Left renal cortex interstitium (tissue), 4 donors: Measurements from ENCODE around the gene STAB1. TPM values are rescaled to one million over a fixed set of nuclear protein-coding genes. Genes with fewer than 3 reads are reported as not detected.

Source experiments
- DNase-seq, 4 donors: peaks; one replicate each; pipeline ENCODE4 v3.0.0-alpha.2; 2013; ENCODE audit warnings: low read depth in 4 of 4, low spot score in 2 of 4, missing footprints in 1 of 4
- polyA plus RNA-seq, 4 donors: library from polyadenylated mRNA; unstranded; fragments of 120-200 nt; gene quantifications; one replicate each; pipeline ENCODE4 v1.2.1, GENCODE V29; 2013; ENCODE audit not compliant: insufficient read length in 4 of 4

STAB1 gene
- polyA plus RNA-seq, 4 donors, result 31.2 to 44.5 (median 36.5) TPM

DNA sequence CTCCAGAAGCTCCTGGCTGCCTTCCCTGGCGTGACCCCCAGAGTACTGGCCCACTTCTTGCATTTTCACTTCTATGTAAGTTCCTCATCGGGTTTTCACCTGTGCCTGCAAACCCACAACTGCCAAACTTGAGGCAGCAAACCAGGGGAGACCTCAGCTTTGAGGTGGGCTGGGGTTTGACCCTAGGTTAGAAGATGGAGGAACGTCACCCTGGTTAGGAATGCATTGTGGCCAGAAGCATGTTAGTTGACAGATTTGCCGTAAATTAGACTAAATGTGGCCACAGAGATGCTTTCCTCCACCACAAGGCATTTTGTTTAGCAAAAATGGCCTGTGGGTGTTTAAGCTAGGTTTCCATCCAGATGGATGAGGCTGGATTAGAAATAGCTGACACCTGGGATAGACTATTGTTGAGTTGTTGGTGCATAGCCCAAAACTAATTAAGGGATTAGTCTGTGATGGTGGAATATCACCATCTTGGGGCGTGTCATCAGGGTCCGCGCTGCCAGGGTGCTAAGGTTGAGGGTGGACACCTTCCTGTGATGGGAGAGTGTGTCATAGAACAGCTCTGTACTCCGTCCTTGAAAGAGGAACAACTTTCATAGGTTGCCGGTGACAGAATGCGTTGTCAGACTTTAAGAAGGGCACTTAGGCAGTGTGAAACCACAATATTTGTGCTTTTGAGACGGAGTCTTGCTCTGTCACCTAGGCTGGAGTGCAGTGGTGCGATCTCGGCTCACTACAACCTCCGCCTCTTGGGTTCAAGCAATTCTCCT lies 36.2 kb upstream of the STAB1 start:
- DNase-seq, result no peak

DNA sequence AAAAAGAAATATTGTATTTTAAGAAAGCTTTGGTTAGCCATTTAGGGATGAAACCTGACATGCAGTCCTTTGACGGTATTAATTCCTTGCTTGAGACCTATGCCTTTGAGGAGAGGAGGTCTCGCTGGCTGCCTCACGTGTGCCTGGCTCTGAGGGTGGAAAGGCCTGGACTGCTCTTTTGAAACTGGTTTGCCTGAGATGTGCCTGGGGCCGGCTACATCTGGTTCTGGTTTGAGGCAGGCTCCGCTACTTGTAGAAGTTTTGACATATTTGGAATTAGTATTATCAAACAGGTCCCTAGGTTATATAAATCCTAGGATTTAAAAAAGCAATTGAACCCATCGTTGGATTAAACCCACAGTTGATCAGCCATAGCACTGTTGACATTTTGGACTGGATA lies 33.3 kb upstream of the STAB1 start:
- DNase-seq, result no peak

DNA sequence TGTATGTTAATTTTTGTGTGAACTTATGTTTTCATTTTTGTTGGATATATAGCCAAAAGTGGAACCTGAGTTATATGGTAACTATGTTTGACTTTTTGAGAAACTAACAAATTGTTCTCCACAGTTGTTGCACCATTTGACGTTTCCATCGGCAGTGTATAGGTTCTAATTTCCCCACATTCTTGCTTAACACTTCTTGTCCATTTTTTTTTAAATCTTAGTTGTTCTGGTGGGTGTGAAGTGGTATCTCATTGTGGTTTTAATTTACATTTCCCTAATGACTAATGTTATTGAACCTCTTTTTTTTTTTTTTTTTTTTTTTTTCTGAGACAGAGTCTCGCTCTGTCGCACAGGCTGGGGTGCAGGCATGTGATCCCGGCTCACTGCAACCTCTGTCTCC lies 31.7 kb upstream of the STAB1 start:
- DNase-seq, result no peak

DNA sequence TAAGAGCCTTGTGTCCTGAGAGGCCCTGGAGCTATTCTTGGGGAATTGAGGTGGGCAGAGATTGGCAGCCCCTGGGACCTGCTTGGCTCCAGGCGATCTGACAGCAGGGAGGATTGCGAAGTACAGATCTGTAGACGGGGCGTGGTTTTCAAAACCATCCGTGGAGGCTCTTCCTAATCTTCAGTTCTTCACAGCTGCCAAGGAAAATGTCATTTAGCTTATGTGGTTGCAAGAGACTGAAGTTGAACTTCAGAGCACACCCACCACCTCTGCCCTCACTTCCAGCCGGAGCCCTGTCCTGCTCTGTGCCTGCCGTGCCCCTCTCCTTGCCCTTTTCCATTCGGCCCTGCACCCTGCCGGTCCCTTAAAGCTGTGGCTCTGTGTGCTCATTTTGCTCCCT lies 26.8 kb upstream of the STAB1 start:
- no peak for DNase-seq

DNA sequence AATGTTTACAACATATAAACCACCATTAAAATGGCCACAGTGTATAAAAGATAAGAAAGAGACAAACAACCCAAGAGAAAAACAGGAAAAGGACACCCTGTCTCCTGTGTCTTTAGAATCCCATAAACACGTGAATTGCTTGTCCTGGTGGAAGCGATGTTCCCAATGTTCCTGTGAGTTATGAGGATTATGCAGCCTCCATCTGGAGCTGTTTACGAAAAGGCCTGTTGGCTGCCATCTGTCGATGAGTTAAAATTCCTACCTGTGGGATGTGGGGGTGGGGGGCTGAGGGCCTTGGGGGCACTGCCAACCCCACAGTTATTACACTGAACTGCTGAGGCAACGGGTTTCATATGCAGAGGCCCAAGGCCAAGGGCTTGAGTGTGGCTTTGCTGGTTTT lies 26.1 kb upstream of the STAB1 start:
- no peak for DNase-seq

DNA sequence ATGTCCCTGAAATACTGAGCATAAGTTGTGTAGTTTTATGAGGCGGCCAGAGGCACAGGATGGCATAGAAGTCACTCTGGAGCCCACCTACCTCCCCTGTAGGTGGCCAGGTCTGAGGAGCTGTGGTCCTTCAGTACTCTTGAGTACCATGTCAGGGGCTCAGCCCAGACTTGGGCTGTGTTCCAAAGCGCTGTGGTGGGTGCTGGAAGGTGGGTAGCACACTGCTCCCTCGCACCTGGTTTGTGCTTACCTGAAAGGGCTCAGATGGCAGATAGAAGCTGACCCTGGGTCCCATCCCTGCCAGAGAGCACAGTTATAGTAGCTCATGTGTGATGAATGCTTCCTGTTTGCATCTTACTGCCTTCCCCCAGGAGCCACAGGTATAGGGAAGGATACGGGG lies 24.2 kb upstream of the STAB1 start:
- no peak for DNase-seq

DNA sequence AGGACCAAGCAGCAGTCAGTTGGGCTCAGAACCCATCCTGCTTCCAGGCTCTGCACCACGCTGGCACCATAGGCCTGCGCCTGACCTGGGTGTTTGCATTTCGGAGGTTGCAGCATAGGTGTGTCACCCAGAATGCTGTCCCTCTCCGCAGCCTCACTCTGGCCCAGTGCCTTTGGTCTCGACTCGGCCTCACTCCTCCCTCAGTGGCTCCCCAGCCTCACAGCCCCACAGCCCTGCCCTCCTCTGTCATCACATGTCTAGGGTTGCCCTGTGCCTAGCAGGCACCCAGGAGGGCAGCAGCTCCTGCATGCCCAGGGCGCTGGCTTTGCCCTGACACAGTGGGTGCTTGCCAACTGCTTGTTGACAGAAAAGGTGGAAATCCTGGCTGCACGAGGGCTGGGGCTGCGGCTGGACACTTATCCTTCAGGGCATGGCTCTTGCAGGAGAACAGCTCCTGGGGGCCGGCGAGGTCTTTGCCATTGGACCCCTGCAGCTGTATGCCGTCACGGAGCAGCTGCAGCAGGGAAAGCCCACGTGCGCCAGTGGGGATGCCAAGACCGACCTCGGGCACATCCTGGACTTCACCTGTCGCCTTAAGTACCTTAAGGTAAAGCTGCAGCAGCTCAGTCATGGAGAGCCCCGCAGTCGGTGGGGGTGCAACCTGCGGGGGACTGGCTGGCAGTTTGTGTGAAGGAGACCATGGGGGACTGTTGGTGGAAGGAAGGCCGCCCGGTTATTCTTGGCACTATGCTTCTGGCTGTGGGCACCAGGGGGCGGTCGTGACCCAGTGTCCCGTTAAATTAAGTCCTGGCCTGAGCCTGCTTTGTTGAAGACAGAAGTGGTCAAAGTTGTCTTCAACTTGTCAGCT lies 23.5 kb upstream of the STAB1 start:
- no peak for DNase-seq

DNA sequence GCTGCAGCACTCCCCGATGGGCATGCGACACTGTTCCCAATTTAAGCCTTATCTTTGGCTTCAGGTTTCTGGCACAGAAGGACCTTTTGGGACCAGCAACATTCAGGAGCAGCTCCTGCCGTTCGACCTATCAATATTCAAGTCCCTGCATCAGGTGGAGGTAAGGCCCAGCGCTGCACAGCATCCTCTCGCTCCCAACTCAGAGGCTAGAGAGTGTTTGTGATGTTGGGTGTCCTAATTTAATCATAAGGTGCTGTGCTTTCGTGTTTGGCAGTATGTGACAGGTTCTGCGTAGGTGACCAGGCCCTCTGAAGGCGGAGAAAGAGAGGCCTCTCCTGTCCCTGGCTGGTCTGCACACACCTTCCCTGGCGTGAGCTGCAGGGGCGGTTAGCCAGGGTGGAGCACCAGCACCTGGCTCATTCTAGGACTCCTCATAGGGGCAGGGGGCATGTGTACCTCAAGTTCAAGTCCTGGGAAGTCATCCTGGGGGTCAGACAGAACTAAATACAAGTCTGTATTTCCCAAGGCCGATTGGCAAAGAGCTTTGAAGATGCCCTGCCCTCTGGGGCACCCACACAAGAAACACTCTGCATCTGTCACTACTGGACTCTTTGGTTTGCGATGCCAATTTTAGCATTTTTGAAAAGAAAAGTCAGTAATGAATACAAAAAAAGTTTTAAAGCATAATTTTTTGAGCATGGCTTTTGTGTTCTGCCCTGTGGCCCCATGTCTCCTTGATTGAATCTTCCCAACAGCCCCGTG lies 22.7 kb upstream of the STAB1 start:
- DNase-seq, result no peak

DNA sequence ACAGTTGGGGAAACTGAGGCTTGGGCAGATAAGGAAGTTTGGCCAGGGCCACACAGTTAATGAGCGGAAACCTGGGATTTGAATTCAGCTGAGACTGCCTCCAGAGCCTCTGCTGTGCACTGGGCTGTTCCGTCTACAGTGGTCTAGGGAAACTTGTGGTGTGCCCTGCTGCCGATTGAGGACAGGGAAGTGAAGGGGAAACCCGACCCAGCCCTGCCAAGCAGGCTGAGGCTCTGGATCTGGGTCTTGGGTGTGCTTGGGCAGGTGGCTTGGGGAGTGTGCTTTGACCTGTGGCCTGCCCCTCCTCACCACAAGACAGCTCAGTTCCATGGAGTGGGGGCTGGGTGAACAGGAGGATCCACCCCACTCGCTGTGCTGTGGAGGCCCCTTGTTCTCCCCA lies 22.1 kb upstream of the STAB1 start:
- DNase-seq, result no peak

DNA sequence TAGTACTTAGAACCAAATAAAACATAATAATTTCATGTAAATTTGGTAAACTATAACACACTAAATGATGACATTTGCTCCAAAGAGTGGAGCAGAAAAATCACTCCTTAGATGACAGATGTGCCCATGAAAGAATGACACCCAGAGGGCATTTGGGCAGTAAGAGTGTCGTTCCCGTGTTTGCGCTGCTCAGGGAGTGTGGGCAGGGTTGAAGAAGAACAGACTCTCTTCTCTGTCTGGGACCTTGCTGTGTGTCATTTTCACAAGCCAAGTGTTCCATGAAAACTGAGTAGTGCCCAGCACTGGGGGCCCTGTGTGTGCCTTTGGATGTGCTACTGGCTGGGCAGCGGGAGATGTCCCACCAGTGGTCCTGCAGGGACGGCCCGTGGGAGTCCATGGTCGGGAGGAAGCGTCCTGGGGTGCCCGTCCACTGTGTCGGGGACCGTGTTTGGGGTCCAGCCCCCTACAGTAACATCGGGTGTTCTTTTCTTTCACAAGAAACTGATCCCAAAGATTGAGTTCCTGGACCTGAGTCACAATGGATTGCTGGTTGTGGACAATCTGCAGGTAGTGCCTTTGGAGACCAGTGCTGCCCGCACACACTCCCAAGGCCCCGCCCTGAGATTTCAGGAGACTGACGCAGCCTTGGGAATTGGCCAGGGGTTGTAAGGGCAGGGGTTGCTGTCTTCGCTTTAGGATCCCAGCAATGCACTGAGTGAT lies 17.9 kb upstream of the STAB1 start:
- no peak for DNase-seq

DNA sequence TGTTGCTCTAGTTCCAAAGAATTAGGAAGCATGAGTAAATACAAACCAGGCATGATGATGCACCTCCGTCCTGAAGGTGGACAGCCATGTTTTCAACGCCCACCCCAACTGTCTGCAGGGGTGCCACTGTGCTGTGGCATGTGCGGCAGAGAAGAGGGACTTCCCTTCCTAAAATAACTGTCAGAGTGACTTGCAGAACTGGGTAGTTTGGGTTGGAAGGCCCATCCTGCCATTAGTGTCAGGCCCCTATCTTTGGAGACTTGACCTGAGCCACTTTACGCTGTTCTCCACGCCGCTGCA lies 17.4 kb upstream of the STAB1 start:
- no peak for DNase-seq

DNA sequence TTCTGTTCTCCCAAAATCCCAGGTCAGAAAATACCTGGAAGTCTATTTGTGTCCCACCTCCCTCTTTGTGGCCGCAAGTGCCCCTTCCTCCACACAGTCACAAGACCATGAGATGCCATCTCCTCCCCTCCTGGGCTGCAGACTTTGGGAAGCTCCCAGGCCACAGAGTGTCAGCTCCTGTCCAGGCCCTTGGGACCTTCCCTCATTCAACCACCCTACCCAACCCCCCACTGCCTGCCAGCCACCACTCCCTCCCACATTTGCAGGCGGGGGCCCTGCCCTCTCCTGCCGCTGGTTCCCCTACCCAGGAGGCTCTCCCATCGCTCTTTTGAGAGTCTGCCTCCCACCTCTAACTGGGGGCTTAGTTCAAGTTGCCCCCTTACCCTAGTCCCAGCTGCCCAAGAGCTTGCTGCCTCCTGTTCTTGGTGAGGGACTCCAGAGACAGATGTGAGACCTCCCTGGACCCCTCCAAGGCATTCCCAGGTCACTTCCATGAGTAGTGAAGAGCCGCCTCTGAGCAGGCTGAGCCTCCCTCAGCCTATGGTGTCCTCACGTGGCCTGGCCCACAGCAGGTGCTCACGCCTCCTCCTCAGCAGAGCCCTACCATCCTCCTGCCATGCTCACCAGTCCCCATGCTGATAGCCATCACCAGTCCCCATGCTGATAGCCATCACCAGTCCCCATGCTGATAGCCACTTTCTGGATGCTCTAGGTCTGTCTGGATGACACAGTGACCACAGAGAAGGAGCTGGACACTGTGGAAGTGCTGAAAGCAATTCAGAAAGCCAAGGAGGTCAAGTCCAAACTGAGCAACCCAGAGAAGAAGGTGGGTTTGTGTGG lies 15.9 kb upstream of the STAB1 start:
- no peak for DNase-seq

DNA sequence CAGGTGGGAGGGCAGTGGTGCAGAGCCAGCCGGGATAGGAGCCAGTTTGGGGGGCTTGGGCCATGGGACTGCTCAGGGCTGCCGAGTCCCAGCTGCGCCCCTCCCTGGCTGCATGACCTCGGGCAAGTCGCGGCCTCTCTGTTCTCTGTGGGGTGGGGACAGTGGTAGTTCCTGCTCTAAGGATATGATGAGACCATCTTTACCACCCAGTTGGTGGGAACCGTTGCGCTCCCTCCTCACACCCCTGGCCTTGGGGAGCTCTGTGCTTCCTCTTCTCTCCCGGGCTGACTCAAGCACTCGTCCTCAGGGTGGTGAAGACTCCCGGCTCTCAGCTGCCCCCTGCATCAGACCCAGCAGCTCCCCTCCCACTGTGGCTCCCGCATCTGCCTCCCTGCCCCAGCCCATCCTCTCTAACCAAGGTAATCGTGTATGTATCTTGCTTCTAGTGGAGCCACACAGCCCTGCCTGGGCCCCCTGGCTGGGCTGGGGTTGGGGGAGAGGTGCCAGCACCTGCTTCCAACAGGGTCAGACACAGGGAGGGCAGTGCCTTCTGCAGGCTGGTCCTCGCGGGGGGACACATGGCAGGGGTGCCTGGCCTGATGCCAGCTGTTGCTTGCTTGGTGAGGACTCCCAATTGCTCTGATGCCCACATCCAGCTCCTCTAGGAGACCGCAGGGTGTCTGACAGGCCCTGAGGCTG lies 15.1 kb upstream of the STAB1 start:
- DNase-seq, result no peak

DNA sequence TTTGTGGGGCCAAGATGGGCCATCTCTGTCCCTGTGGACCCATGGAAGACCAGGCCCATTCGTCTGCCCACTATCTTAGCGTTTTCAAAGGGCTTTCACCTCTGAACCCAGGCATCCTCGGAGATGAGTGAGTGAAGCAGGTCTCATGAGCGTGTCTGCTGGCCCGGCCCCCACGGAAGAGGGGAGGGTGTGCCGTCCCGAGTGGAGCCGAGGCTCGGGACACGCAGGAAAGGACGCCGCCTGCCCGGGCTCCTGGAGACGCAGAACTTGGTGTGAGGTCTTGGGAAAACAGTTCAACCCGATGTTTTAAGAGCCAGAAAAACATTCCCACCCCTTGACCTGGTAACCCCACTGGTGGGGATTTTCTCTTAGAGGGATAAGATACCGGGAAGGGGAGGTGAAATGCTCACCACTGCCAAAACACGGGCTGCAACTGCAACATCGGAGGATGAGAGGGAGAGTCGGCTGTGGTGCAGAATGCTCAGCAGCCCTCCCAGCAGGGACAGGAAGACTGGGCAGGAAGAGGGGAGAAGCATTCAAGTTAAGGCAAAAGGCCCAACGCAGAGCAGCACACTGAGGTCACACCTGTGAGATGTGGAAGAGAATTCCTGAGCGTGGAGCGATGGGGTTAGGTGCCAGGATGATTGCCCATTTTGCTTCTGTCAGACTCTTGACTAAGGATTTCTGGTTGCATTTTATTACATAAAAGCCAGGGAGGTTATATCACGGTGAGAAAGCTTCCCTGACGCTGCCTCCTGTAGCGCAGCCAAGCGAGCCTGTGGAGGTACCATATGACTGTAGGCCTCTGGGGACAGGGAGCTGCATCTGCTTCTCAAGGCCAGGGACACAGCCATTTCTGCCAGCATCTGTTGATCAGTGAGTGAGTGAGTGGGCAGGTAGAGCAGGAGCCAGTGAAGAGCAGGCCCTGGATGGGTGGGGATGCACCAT lies 14.1 kb upstream of the STAB1 start:
- DNase-seq, result no peak

DNA sequence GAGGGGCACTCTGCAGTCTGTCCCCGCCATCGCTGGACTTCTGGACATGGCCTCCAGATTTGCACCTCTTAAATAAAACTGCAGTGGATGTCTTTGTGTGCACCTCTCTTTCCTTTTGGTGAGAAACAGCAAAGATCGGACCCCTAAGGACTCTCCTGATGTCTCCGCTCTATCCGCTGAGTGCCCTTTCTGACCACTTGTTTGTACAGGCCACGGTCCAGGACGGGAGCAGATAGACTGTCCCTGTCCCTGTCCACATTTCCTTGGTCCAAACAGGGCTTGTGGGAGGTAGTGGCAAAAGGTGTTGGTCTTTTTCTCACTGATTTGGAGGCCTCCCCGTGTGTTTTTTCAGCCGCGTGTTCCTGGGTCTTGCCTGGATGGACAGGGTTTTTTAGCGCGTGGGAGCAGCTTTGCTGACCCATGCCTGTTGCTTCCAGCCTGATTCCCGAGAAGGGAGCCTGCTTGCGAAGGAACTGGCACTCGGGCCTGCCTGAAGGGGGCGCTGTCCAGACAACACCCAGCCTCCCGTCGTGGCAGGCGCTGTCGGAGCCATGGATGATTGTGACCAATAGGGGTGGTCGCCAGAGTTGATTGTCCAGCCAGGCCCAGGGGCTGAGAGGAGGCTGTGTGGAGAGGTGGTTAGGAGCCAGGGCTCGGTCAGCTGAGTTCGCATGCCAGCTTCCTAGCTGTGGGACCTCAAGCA lies 13.2 kb upstream of the STAB1 start:
- no peak for DNase-seq

DNA sequence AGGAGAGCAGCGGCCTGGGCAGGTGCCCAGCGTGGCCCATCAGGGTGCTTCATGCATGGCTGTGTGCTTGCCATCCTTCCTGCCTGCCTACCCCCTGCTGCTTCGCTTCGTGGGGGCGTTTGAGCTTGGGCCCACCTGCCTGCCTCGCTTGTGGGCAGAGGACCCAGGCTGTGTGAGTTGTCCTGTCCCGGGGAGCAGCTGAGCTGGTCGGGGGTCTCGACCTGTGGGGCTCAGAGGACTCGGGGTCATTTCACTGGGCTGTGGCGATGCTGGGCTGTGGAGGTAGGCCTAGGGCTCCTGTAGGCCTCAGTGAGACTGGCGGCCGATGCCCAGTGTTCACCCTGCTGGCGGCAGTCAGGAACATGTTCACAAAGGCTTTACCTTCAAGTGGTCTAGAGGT lies 12.1 kb upstream of the STAB1 start:
- DNase-seq, result no peak

DNA sequence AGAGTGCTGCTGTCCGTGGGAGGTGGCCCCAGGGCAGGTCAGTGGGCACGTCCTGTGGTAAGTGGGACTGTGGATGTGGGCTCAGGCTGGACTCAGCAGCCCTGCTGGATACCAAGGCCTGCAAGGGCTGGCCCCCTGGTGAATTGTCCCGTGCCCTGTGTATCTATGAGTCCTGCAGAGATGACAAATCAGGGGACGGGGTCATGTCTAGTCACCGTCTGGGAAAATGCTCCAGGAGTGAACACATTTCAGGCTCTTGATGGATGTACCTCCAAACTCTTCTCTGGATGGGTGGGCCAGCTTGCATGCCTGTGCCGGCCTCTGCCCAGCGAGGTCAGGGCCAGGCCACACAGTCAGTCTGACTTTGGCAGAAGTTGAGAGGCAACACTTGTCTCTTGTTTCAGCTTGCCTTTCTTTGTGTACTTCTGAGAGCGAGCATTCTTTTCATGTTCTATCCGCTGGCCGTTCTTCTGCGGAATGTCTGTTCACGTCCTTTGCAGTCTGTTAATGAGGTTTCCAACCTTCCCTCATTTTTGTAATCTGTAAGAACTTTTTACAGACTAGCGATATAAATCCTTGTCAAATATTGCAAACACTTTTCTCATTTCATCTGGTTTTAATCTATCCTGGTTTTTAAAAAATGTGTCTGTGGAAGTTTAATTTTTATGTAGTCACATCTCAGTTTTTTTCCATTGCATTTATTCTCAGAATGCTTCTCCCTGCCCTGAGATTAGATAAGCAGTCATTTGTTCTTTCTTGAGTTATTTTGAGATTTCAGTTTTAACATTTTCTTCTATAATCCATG lies 11.4 kb upstream of the STAB1 start:
- no peak for DNase-seq
